DMS53 treated with DMSO at 0.1 percent for 48 hours (cell line): Measurements from ENCODE around the gene ATF3.
"Not testable (repeated sequence)": the region's sequence is repeated elsewhere in the genome, so short reads cannot be mapped to it uniquely, and the experiment has no call there.

Source experiments
- DNase-seq: peaks from one replicate; lab custom pipeline; 2025; ENCODE audit not compliant: unreplicated experiment; lab: John Stamatoyannopoulos, UW

ATF3 gene

DNA sequence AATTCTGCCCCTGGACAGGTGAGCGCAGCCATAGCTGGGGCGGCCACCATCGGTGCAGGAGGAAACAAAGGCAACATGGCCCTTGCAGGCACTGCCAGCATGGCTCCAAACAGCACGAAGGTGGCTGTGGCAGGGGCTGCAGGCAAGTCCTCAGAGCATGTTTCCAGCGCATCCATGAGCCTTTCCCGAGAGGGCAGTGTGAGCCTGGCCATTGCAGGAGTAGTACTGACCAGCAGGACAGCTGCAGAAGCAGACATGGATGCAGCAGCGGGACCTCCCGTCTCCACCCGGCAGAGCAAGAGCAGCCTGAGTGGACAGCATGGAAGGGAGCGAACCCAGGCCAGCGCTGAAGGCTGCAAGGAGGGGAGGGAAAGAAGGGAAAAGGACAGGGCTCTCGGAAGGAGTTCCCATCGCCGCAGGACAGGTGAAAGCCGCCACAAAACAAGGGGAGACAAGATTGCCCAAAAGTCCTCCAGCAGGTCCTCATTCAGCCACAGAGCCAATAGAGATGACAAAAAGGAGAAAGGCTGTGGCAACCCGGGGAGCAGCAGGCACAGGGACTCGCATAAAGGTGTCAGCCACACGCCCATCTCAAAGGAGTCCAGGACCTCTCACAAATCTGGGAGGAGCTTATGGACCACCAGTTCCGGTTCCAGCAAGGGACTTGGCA, 17.4 kb downstream of the ATF3 start:
- DNase-seq: no peak

DNA sequence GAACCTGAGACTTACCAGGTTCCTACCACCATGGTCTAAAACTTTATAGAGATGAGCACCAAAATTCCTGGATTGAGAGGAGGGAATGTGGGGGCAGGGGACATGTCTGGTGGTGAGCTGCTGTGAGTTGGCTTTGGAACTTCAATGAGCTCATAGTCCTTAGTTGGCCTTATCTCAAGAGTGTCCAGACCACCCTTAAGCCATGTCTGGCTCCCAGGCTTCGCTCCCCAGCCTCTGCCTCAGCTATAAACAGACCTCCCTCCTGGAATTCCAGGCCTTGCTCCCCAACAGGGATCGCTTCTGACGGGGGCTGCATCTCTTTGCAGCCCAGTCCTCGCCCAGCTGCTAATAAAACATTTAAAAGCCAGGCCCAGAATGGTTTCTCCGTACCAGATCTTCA, 19.5 kb downstream of the ATF3 start:
- no peak for DNase-seq

DNA sequence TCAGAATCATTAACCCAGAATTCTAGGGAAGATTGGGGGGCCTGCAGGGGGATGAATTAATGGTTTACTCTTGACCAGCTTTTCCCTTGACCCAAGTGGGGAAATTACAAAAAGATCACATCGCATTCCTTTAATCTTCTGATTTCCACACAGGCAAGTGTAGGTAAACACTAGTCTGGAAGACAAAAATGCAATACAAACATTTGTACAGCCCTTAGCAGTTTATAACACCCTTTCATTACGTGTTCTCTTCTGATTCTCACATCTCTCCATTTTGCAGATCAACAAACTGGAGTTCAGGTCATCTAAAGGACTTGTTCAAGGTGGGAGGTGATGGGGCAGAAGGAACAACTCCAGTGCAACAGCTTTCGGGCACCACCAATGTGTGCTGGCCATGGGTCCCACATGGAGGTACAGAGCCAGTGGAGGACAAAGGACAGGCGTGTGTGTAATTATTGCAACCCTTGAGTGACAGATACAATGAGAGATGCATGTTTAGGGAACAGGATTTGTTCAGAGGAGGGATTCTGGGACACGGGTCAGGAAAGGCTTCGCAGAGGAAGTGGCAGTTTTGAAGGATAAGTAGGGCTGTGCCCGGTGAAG, 20.4 kb downstream of the ATF3 start:
- DNase-seq: no peak

DNA sequence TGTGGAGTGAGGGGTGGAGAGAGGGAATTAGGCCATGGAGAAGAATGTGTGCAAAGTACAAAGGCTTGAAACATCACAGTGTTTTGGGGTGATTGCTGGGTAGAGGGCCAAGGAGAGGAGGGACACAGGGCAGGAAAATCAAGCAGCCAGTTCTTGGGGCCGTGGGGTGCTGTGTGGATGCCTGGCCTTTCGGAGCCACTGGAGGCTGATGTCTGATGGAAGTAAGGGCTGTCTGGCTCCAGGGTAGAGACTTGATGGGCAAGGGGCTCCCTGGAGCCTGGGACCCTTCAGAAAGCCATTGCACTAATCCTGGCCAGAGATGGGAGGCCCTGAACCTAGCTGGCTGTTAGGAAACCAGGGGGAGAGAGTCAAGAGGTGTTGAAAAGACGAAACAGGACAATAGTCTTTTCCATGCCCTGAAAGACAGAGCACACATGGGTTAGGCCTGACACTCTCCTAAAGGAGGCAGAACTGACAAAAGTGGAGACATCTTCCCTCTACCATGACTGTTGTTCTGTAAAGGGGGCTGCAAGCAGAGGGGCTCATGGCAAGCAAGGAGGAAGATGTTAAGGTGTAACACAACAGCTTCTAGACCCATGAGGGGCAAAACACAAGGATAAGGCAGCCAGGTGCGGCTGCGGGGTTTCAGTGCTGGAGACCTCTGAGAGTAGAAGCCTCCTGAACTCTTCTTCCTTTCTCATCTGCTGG, 21.0 kb downstream of the ATF3 start:
- no peak for DNase-seq

DNA sequence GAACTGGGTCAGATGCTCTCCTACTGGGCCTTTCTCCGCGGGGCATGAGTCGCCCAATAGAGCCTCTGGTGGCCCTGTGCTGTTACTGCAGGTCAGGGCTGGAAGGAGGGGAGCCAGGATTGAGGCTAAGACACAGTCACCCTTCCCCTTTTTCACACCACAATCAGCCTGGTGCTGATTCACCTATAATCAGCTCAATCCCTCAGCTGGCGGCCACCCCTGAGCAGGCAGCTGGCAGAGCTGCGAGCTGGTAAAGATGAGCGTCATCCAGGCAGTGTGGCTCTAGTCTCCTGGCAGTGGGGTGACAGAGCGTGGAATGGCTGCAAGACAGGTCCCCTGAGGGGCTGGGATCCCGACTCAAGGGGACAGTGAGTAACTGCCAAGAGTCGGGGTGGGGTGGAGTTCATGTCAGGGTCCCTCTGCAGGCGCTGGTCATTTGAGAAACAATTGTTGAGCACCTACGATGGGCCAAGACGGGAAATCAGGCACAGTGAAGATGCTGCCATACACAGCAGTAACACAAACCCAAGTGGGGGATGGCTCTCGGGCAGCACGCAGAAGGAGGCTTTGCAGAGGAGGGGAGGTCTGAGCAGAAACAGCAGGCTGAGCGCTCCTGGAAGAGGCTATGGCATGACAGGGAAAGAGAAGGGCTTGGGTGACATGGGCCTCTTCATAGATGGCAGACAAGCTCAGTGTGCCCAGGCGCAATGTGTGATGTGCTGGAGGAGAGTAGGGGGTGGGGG, 21.8 kb downstream of the ATF3 start:
- peak; percentile 63 for DNase-seq

DNA sequence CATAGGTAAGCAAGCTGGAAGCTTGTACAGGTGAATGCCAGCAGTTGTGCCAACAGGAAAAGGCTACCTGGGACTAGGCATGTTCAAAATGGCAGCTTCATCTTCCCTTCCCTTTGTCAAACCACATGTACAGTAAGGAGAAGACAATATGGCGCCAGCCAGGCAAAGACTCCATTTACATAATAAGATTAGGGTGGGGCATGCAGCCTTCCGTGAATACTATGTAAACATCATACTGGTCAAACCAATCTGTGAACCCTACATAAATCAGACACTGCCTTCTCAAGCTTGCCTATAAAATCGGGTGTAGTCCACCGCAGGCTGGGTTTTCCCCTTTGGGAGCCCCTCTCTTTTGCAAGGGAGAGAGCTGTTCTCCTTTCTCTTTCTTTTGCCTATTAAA, 24.6 kb downstream of the ATF3 start:
- no peak for DNase-seq

DNA sequence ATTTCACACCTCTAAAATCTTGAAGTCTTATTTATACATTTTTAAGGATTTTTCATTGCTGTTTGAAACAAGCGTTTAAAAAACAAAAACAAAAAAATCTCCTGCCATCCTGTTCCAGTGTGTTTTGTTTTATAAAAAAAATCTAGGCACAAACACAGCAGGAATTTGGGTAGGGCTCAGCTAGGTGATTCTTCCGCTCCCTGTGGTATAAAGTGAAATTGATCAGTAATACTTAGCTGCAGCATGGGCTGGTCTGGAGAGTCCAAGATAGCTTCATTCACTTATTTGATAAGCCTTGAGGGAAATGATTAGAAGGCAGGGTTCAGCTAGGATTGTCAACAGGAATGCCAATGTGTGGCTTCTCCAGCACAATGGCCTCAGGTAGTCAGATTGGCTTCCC, 25.7 kb downstream of the ATF3 start:
- no peak for DNase-seq

DNA sequence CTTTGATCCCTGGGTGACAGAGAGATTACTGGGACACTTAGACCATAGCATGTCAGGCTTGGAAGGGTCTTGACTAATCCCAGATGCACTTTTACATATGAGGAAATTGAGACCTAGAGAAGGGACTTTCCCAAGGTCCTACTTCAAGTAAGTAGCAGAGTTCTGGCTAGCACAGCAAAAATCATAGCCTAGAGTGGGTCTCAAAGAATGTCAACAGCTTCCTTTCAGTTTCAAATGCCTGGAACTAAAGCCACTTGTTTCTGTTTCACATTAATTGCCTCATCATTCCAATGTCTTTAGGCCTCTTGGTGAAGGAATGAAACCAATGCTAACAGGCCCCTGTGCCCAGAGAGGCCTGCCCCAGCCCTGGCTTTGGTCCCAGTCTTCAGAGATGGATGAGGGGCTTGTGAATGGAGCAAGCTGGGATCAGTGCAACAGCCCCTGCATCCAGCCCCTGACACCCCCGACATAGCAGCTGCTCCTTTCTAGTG, 26.6 kb downstream of the ATF3 start:
- DNase-seq: no peak

DNA sequence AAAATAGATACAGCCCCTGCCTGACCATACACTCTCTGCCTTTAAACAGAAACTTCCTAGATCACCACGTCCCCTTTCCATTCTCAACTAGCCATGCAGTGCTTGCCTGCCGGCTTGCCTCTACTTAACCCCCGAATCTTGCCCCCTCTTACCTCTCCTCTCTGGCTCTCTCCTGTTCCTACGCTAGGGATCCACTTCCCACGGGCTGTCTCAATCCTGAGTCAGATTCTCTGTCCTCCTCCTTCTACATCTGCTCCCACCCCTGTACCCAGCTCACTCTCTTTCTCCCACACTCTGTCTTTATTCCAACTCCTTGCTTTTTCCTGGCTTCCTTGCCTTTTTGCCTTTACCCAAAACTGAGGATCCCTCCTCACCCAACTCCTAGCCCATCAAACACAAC, 29.3 kb downstream of the ATF3 start:
- DNase-seq: no peak

DNA sequence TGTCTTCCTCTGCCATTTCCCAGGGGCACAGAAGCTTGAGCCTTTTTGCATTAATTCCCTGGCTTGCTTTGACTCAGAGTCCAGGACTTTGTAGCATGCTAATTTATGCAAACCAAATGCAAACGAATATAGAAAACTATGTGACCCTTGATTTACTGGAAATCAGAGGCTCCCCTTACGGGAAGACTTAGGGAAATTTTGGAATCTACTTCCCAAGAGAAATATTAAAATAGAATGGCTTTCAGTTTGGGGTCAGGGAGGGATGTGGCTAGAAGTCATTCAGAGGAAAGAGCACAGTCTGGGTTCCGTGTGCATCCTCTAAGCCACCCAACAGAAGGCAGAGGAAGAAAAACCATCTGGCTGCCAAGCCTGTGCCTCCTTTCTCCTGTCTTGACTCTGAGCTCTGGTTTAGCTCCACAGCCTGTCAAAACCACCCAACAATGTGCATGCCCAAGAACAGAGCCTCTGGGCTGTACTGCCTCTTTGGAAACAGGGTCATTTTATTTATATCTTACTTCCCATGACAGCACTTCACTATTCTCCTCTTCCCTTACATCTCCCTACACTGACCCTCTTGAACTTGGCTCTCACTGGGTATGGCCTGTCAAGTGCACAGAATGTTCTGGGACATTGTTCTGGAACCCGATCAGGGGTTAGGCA, 30.1 kb downstream of the ATF3 start:
- DNase-seq: no peak

DNA sequence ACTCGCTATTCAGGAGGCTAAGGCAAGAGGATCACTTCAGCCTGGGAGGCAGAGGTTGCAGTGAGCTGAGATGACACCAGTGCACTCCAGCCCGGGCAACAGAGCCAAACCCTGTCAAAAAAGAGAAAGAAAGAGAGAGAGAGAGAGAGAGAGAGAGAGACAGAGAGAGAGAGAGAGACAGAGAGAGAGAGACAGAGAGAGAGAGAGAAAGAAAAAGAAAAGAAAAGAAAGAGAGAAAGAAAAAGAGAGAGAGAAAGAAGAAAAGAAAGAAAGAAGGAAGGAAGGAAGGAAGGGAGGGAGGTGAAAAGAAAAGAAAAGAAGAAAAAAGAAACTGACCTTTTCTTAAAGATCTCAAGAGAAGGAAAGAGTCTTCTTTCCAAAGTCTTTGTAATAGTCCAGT, 31.0 kb downstream of the ATF3 start:
- not testable (repeated sequence) for DNase-seq

DNA sequence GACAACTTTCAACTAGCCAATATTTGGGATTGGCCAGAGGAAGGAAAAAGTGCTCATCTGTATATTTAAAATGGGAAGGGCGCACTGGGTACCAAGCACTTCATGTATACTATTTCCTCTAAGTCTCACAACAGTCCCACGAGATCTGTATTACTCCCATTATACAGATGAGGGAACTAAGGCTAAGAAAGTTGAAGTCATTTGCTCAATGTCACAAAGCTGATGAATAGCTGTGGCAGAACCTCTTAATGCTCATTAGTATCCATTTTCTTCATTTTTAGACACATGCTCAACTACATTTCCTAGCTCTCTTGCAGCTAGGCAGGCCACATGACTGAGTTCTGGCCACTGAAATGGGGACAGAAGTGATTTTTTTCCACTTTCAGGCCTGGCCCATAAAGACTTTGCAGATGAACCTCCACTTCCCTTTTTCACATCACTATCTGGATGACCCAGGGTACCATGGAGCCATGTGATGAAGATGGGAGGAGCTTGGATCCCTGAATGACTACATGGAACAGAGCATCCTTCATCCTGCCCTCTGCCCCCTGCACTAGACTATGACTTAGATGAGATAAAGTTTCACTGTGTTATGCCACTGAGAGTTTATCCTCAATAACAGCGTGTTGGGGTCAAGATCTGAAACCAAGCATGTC, 31.8 kb downstream of the ATF3 start:
- DNase-seq: no peak

DNA sequence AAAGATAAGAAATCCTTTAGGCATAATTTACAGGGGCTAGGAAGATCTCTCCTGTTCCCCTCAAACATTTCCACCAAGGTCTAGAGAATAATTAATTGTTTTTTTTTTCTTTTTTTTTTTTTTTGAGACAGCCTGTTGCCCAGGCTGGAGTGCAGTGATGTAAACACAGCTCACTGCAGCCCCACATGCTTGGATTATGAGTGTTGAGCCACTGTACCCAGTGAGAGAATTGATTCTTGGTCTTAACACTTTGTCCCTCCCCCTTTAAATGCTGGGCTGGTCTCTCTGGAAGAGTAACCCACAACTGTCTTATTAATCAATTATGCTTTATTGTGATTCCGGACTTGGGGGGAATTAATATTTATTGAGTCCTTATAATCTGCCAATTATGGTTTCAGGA, 33.4 kb downstream of the ATF3 start:
- DNase-seq: no peak

DNA sequence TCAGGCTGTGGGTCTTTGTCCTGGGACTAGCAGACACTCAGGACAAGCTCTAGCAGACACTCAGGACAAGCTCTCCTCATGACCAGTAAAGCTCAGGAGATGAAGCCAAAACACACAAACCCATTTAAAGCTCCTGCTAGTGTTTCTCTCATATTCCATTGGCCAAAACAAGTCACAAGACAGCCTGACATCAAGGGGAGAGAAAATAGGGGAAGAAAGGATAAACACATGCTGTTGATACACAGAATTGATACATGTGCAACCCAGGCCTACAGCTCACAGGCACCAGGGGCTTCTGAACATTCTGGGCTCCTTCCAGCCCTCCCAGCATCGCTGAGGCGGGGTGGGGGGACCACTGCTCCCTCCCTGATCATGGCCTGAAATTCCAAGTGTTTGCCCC, 35.3 kb downstream of the ATF3 start:
- DNase-seq: no peak

DNA sequence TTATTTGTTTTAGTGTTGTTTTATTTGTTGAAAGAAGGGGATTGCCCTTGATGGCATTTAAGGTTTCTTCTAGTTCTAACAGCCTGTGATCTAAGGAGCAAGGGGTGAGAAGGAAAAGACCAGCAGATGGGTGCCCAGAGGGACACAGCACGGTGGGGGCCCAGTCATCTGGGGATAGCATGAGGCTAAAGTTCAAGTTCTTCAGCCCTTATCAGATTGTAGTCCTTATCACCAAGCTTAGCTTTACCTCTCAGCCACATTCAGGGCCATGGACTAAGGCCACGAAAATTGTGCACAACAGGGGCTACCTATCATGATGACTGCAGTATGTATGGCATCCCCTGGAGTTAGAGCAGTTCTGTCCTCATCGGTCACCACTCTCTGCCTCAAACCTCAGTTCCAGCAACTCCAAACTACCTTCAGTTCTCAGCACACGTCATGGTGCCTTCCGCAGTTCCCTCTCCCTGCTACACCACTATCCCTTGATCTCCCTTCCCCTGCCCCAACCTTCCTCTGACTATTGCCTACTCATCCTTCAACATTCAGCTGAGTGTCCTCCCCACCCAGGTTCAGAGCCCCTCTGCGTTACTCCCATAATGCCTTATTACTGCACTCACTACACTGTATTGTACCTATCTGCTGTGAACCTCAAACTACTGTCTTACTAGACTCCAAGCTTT, 36.4 kb downstream of the ATF3 start:
- DNase-seq: no peak

DNA sequence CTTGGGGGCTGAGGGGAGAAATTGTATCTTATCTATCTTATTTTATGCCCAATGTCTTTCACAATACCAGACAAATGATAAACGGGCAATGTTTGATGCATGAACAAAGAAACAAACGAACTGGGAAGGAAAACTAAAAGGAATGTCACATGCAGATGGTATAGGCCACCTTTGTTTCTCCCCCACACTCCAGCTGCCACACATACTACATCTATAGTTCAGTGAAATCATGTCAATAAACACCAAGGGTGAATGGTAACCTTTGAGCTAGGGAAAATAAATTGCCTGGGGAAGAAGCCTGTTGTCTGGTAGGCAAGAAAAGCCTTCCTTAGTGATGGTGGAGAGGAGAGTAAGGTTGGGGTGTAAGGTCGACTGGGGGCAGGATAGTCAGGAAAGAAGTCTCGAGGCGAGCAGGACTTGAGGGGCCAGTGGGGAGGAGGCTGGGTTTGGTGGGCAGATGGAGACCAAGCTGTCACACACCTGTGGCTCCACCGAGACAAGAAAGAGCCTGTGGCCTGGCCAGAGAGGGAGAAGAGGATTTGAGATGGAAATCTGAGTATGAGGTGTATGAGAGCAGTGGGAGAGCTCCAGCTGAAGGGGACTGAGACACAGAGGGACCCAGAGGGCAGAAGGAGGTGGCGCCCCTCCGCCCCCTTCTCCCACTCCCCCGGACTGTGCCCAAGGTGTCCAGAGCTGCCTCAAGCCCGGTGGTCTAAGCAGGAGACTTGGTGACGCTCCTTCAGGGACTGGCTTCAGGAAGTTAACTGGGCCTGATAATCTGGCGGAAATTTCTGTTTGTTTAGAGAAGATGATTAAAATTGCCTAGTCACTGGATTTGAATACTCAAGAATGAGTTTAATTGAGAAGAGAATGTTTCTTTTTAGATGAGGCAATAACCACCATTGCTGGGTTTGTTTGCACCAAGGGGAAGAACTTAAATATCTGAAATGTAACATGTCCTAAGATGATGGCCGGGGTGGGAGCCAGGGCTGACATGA, 37.3 kb downstream of the ATF3 start:
- DNase-seq: no peak

DNA sequence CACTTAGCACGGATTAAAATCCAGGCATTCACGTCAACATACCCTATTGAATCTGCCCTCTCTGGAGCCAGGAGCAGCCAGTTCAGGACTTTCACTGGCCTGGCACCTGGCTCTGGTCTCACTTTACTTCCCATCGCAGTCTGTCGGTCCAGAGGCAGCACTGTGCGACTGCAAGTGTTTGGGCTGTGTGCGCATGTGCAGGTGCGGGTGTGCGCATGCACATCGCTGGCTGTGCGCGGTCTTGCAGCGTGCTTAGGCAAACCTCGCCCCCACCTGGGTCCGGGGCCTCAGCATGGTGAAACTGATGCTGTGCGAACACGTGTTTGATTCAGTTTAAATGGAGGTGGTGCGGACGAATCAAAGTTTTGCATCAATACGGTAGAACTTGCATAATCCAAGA, 38.0 kb downstream of the ATF3 start:
- DNase-seq: no peak

DNA sequence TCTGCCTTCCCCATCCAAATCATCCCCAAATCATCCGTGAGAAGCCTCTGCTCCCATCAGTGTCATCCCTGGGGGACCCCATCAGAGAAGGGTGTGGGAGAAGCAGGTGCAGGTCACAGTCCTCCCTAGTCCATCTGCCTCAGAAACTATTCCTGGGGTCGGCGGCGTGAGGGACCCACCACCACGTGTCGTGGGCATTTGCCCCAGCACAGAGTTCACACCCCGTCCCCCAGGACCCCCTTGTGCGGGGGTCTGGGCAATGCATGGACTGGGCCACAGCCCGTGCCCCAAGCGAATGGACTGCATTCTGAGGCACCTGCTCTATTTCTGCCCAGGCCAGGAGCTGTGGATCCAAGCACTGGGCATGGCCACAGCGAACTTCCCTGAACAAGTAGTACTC, 38.4 kb downstream of the ATF3 start:
- no peak for DNase-seq

DNA sequence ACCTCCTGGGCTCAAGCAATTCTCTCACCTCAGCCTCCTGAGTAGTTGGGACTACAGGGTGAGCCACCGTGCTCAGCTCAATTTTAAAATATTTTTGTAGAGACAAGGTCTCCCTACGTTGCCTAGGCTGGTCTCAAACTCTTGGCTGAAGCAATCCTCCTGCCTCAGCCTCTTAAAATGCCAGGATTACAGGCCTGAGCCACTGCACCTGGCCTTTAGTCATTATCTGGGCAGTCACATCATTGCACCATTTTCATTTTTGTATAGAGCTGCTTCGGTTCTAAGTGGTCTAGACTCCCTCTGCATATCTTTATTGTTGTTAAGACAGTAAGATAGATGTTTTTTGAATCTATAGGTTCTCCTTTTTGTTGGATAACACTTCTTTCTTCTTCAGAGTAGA, 39.9 kb downstream of the ATF3 start:
- DNase-seq: no peak
